ENCODE data around the gene ADAM22. TPM values are rescaled to one million over a fixed set of nuclear protein-coding genes. Genes with fewer than 3 reads are reported as not detected.

ADAM22 gene
- total and polyA plus RNA-seq, 7 donors = 0.09 to 7.0 (median 0.42) TPM

- H3K4me1 ChIP-seq = peaks cover 13% of the 10 kb centered on the region
- no peak overlapping the region for H3K4me3 ChIP-seq
- ATAC-seq (no peak), DNase-seq (no peak)
- intact Hi-C loops (cut with DNase I) = loop anchor here (5.0 to 10.0 kb wide), 3 partner anchors 181 to 318 kb away; partner anchors contain the start of gene ADAM22 (in 1 of the 2)
- TF ChIP-seq CTCF (IDR thresholded peaks at IDR 0.05) = no peak
- no peaks in the 10 kb centered on the region for H3K27me3 ChIP-seq (ENCODE audit: insufficient read depth in 3 of 3, low read length in 2 of 3)
- H3K27ac ChIP-seq = no peak overlapping the region
- no peaks in the 10 kb centered on the region for H3K36me3 ChIP-seq (ENCODE audit: insufficient read depth in 1 of 2, low read depth in 1 of 2)
- H3K9me3 ChIP-seq = no peaks in the 10 kb centered on the region
Observed at GRCh38 chr7:88115258-88115796, 181.3 kb downstream of the ADAM22 start.

DNA sequence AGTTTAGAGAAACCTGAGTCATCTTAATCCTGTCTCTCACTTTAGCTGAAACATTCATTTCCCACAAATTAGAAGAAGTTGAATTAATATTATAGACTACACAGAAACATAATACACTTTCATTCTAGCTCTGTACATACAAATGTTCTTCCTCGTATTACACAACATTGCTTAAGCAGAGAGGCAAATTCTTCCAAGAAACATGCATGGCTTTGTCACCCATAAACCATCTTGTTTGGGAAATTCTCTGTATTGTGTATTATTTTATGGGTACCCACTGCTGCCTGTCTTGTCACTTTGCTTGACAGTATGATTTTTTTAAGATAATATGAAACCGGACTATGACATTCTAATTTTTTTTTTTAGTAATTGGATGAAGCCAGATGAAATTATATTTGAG, 181.8 kb downstream of the ADAM22 start:
- Histone ChIP-seq H3K27me3 (ENCODE audit: insufficient read depth in 3 of 3, low read length in 2 of 3) (no peaks in the 10 kb centered on the region), H3K9me3 (no peaks in the 10 kb centered on the region), H3K27ac (no peak overlapping the region), H3K4me1 (peaks cover 13% of the 10 kb centered on the region), H3K4me3 (no peak overlapping the region), H3K36me3 (ENCODE audit: insufficient read depth in 1 of 2, low read depth in 1 of 2) (no peaks in the 10 kb centered on the region)
- 65 to 78% (median 71%) methylated on average over 2 of the region's 2 CpGs for WGBS, 3 donors
- no peak for TF ChIP-seq CTCF (IDR thresholded peaks at IDR 0.05)
- ATAC-seq = no peak
- intact Hi-C loops (cut with DNase I) = loop anchor here (5.0 to 10.0 kb wide), 3 partner anchors 181 to 319 kb away; partner anchors contain the start of gene ADAM22 (in 1 of the 2)
- no peak for DNase-seq

- no peaks in the 10 kb centered on the region for H3K9me3 ChIP-seq
- peaks cover 8% of the 10 kb centered on the region for H3K4me1 ChIP-seq
- no peak overlapping the region for H3K27ac ChIP-seq
- ATAC-seq (no peak), DNase-seq (no peak)
- no peak overlapping the region for H3K4me3 ChIP-seq
- H3K36me3 ChIP-seq (ENCODE audit: insufficient read depth in 1 of 2, low read depth in 1 of 2) = no peaks in the 10 kb centered on the region
- TF ChIP-seq CTCF (IDR thresholded peaks at IDR 0.05) = no peak
- intact Hi-C loops (cut with DNase I) = loop anchor here (5.0 to 10.0 kb wide), 3 partner anchors 182 to 319 kb away; partner anchors contain the start of gene ADAM22 (in 1 of the 2)
- no peaks in the 10 kb centered on the region for H3K27me3 ChIP-seq (ENCODE audit: insufficient read depth in 3 of 3, low read length in 2 of 3)
- 20 to 38% (median 32%) methylated on average over 1 of the region's 1 CpG for WGBS, 3 donors
Observed at GRCh38 chr7:88116235-88116795, 182.3 kb downstream of the ADAM22 start.

DNA sequence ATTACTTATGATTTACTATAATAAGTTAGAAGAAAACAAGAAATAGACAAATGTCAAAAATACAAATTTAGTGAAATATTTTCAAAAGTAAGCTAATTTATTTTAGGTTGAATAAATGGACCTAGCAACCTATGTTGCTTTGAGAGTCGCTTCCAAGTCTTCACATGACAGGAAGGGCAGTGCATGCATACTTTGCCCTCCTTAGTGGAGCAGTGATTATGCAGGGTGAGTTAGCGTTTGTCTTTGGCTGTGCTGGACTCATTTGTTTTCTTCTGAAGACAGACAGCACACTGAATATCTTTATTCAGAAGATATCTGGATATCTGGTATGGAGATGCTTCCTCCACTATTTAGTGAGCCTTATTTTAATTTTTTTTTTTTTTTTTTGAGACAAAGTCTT, 183.3 kb downstream of the ADAM22 start:
- no peaks in the 10 kb centered on the region for H3K36me3 ChIP-seq (ENCODE audit: insufficient read depth in 1 of 2, low read depth in 1 of 2)
- TF ChIP-seq CTCF (IDR thresholded peaks at IDR 0.05) = no peak
- intact Hi-C loops (cut with DNase I) = loop anchor here (5.0 to 10.0 kb wide), 3 partner anchors 183 to 320 kb away; partner anchors contain the start of gene ADAM22 (in 1 of the 2)
- H3K9me3 ChIP-seq = no peaks in the 10 kb centered on the region
- ATAC-seq = no peak
- H3K4me3 ChIP-seq = no peak overlapping the region
- 72 to 75% (median 75%) methylated on average over 2 of the region's 2 CpGs for WGBS, 3 donors
- no peak overlapping the region for H3K27ac ChIP-seq
- no peaks in the 10 kb centered on the region for H3K27me3 ChIP-seq (ENCODE audit: insufficient read depth in 3 of 3, low read length in 2 of 3)
- no peak for DNase-seq
- no peaks in the 10 kb centered on the region for H3K4me1 ChIP-seq

All from psoas muscle (tissue), 8 donors.